OCI-LY7 (cell line): Measurements from ENCODE around the gene PTPRM. TPM values are rescaled to one million over a fixed set of nuclear protein-coding genes. Genes with fewer than 3 reads are reported as not detected.

Experiments used
- BruUV-seq: library from RNA; stranded (reverse); fragments of 400-500 nt; replicated peaks from 2 replicates; lab custom pipeline; 2021; lab: Mats Ljungman, UMichigan
- CTCF ChIA-PET: fragments of 300-600 bp; sonication (Branson Sonifier 250); formaldehyde crosslinking; loops from one replicate; lab custom pipeline; 2022; ENCODE audit warnings: antibody characterized with exemption; ENCODE audit not compliant: unreplicated experiment; lab: Charles Lee
- POLR2A ChIA-PET: fragments of 300-600 bp; sonication (Branson Sonifier 250); formaldehyde crosslinking; loops from one replicate; lab custom pipeline; 2022; ENCODE audit warnings: antibody characterized with exemption; lab: Charles Lee
- DNase-seq: peaks from one replicate; pipeline ENCODE4 v3.0.0-alpha.2; 2015; ENCODE audit warnings: low spot score
- H2AFZ ChIP-seq: fragments of 200-600 bp; sonication (generic), shearing (Covaris generic); 2 replicates; pipeline ENCODE4 v1.6.1; 2014; ENCODE audit warnings: mild to moderate bottlenecking, antibody characterized with exemption, low read length, moderate library complexity
- H3K27ac ChIP-seq: fragments of 200-600 bp; sonication (generic); 2 replicates; pipeline ENCODE4 v1.5.1; 2014; ENCODE audit warnings: mixed run types, low read depth, mild to moderate bottlenecking, moderate library complexity, low read length, inconsistent platforms; ENCODE audit not compliant: poor library complexity, severe bottlenecking
- H3K36me3 ChIP-seq: fragments of 200-600 bp; sonication (generic); 2 replicates; pipeline ENCODE4 v1.6.1; 2014; ENCODE audit warnings: mild to moderate bottlenecking, antibody characterized with exemption, low read length, moderate library complexity, mixed read lengths; ENCODE audit not compliant: insufficient read depth
- H3K4me1 ChIP-seq: fragments of 200-600 bp; sonication (generic); 2 replicates; pipeline ENCODE4 v1.5.1; 2014; ENCODE audit warnings: mild to moderate bottlenecking, low read length; ENCODE audit not compliant: insufficient read depth, poor library complexity, severe bottlenecking
- H3K4me2 ChIP-seq: fragments of 200-600 bp; sonication (generic); 2 replicates; pipeline ENCODE4 v1.6.1; 2014; ENCODE audit warnings: mild to moderate bottlenecking, low read length
- H3K4me3 ChIP-seq: fragments of 200-600 bp; sonication (generic); 2 replicates; pipeline ENCODE4 v1.5.1; 2014; ENCODE audit warnings: mild to moderate bottlenecking, low read depth, low read length; ENCODE audit not compliant: poor library complexity, severe bottlenecking
- H3K79me2 ChIP-seq: fragments of 200-600 bp; sonication (generic); 2 replicates; pipeline ENCODE4 v1.6.1; 2016; ENCODE audit warnings: low read depth, mild to moderate bottlenecking, low read length, moderate library complexity, mixed read lengths; ENCODE audit not compliant: insufficient read depth
- H3K9me2 ChIP-seq: fragments of 200-600 bp; sonication (generic); 2 replicates; pipeline ENCODE4 v1.6.1; 2016; ENCODE audit warnings: mild to moderate bottlenecking, low read length, mixed read lengths; ENCODE audit not compliant: insufficient read depth
- H3K9me3 ChIP-seq: fragments of 200-600 bp; sonication (generic); 2 replicates; pipeline ENCODE4 v1.6.1; 2014; ENCODE audit warnings: mild to moderate bottlenecking, mixed run types, low read length, mixed read lengths
- H4K20me1 ChIP-seq: fragments of 200-600 bp; sonication (generic); 2 replicates; pipeline ENCODE4 v1.6.1; 2014; ENCODE audit warnings: mild to moderate bottlenecking, antibody characterized with exemption, low read length, moderate library complexity, mixed read lengths; ENCODE audit not compliant: insufficient read depth
- EZH2phosphoT487 ChIP-seq: fragments of 200-600 bp; sonication (generic); IDR thresholded peaks from 2 replicates; pipeline ENCODE4 v1.6.1; 2018; ENCODE audit warnings: low read depth, borderline replicate concordance, mild to moderate bottlenecking, mixed run types, antibody characterized with exemption, low read length, moderate library complexity, mixed read lengths
- intact Hi-C: fragments of 100-400 bp; cut with micrococcal nuclease; formaldehyde crosslinking; loops from one replicate; pipeline ENCODE4 v1.10.0; 2022; ENCODE audit not compliant: unreplicated experiment
- total RNA-seq, 2 experiments: library from RNA; depleted of rRNA in 1 of 2; stranded (reverse); fragments of >200 nt in 1 of 2; shearing (Covaris generic) in 1 of 2; gene quantifications; 2 replicates each; pipeline ENCODE4 v1.2.3, GENCODE V29; 2014 to 2022
- TF ChIP-seq, protein P1 (sequence below): fragments of 200-600 bp; sonication (generic); conservative IDR thresholded peaks from 2 replicates; pipeline ENCODE4 v1.5.1; 2014; ENCODE audit warnings: mild to moderate bottlenecking, antibody characterized with exemption, low read length, moderate library complexity, mixed read lengths

Gene PTPRM
- total RNA-seq, 2 experiments from 2014 or later = not detected

DNA sequence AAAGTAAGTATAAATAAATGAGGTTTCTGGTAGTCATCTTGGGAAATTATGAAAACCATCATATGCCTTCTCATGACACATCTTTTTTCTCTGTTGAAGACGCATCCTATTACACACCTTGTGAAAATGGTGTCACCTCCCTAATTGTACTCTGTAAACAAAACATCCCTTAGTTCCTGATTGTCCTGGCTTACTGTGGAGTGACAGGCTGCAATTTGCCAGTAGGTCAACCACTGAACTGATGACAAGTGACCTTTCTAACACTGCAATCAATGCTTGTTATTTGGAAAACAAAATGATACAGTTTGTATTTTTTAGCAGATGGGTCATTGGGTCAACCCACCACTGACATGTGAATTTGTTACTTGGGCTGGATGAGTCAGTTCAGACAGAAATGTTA, 219.5 kb downstream of the PTPRM start:
- TF ChIP-seq EZH2phosphoT487 = no peak
- TF ChIP-seq, protein P1, sequence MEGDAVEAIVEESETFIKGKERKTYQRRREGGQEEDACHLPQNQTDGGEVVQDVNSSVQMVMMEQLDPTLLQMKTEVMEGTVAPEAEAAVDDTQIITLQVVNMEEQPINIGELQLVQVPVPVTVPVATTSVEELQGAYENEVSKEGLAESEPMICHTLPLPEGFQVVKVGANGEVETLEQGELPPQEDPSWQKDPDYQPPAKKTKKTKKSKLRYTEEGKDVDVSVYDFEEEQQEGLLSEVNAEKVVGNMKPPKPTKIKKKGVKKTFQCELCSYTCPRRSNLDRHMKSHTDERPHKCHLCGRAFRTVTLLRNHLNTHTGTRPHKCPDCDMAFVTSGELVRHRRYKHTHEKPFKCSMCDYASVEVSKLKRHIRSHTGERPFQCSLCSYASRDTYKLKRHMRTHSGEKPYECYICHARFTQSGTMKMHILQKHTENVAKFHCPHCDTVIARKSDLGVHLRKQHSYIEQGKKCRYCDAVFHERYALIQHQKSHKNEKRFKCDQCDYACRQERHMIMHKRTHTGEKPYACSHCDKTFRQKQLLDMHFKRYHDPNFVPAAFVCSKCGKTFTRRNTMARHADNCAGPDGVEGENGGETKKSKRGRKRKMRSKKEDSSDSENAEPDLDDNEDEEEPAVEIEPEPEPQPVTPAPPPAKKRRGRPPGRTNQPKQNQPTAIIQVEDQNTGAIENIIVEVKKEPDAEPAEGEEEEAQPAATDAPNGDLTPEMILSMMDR = no peak
- no peaks in the 10 kb centered on the region for H3K9me2 ChIP-seq
- no peaks in the 10 kb centered on the region for H4K20me1 ChIP-seq
- H3K4me1 ChIP-seq = no peaks in the 10 kb centered on the region
- H3K9me3 ChIP-seq = no peaks in the 10 kb centered on the region
- no peak overlapping the region for H3K27ac ChIP-seq
- no peak overlapping the region for H3K4me2 ChIP-seq
- POLR2A ChIA-PET = no interaction called here
- no peak overlapping the region for H2AFZ ChIP-seq
- H3K36me3 ChIP-seq = no peaks in the 10 kb centered on the region
- CTCF ChIA-PET = no interaction called here
- H3K4me3 ChIP-seq = no peak overlapping the region
- H3K79me2 ChIP-seq = no peaks in the 10 kb centered on the region
- BruUV-seq = no TSS peak
- intact Hi-C loops = no loop called here
- DNase-seq = no peak

DNA sequence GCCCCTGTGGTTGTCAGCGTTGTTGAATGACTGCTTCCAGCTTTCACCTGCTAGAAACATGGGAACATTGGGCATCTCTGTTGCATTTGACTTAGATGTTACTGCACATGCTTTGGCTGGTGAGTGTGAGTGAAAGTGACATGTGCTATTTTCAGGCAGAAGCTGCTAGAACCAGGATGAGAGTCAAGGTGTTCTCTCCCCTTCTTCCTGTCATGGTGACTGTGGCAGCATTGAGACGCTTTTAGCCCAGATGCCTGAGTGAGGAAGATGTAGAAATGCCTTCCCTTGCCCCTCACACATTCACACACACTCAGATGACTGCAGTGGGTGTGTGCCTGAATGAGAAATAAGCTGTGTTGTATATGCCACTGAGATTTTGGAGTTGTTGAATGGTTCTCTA, 220.2 kb downstream of the PTPRM start:
- Histone ChIP-seq H3K36me3 (no peaks in the 10 kb centered on the region), H4K20me1 (no peaks in the 10 kb centered on the region), H3K4me1 (no peaks in the 10 kb centered on the region), H3K4me2 (no peak overlapping the region), H3K4me3 (no peak overlapping the region), H3K9me3 (no peaks in the 10 kb centered on the region), H2AFZ (no peak overlapping the region), H3K79me2 (no peaks in the 10 kb centered on the region), H3K9me2 (no peaks in the 10 kb centered on the region), H3K27ac (no peak overlapping the region)
- intact Hi-C loops = no loop called here
- ChIA-PET CTCF (no interaction called here), POLR2A (no interaction called here)
- no peak for TF ChIP-seq EZH2phosphoT487
- TF ChIP-seq, protein P1 = no peak
- BruUV-seq = no TSS peak
- no peak for DNase-seq

DNA sequence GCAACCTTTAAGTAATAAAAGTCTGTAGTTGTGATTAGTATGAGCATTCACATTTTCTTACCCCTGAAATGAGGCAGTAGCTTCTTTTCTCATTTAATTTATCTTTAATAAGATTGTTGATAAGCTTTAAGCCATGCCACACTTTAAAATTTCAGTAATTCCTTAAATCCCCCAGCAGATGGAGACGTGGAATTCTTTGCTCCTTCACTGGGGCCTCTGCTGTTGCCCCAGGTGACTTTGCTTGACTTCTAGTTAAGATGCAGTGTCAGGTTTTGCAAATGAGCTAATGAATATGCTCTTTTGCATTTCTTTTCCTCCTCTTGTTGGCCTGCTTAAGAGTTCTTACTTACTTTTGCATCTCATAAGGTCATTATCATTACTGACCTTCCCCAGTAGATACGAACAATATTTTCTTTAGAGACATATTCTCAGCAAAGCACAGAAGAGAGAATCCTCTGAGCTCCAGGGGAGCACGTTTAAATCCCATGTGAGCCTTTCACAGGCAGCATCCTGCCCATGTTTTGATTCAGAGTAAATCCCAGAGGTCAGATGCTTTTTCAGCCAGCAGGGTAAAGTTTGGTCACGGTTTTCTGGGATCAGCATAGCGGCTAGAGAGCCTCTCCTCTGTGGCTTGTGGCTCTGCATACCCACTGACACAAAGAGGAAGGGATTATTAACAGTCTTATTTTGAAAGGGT, 222.9 kb downstream of the PTPRM start:
- intact Hi-C loops = no loop called here
- TF ChIP-seq EZH2phosphoT487 = no peak
- TF ChIP-seq, protein P1 = peak; percentile 46; the same call in 1 of the 2 replicates

More for the DNA sequence above, 222.9 kb downstream of the PTPRM start:
- no peaks in the 10 kb centered on the region for H4K20me1 ChIP-seq
- no peaks in the 10 kb centered on the region for H3K36me3 ChIP-seq
- H3K4me3 ChIP-seq = no peak overlapping the region
- H3K4me1 ChIP-seq = no peaks in the 10 kb centered on the region
- H2AFZ ChIP-seq = no peak overlapping the region
- no peaks in the 10 kb centered on the region for H3K9me3 ChIP-seq
- CTCF ChIA-PET = no interaction called here
- DNase-seq = no peak
- POLR2A ChIA-PET = interaction anchor here (0.7 kb wide), 1 partner anchor 1360 kb away, joined by 3 read pairs; no protein-coding TSS in a partner anchor
- no peaks in the 10 kb centered on the region for H3K9me2 ChIP-seq
- H3K79me2 ChIP-seq = no peaks in the 10 kb centered on the region
- H3K4me2 ChIP-seq = no peak overlapping the region
- no TSS peak for BruUV-seq
- H3K27ac ChIP-seq = no peak overlapping the region
